ENCODE data around the gene MAF. TPM values are rescaled to one million over a fixed set of nuclear protein-coding genes. Genes with fewer than 3 reads are reported as not detected.

MAF gene
- total and polyA plus RNA-seq, 2 of the 13 experiments (the other 11 are each of a cell fraction or from before 2014, with no cell fraction given) = 0.07 to 0.31 TPM

GRCh38 chr16:79601092-79601930 lies 774 bp upstream of the MAF start (continued):
- no peak for TF ChIP-seq NKX3-1 (CRISPR knock-in tag; IDR thresholded peaks at IDR 0.05)
- TF ChIP-seq GFI1 (CRISPR knock-in tag; IDR thresholded peaks at IDR 0.05; ENCODE audit: borderline replicate concordance) = peak; percentile 81; the same call in 1 of the 2 replicates
- no peak for TF ChIP-seq TP53 (CRISPR knock-in tag; conservative IDR thresholded peaks at IDR 0.05)
- no peak for TF ChIP-seq U2AF2 (IDR thresholded peaks at IDR 0.05; ENCODE audit: low read depth, low read length)
- 0 out of 2 replicates have a peak, but pooled peaks have one; percentile 79 for TF ChIP-seq ARID2 (CRISPR knock-in tag; IDR thresholded peaks at IDR 0.05; ENCODE audit: borderline replicate concordance)
- TF ChIP-seq, protein P1, sequence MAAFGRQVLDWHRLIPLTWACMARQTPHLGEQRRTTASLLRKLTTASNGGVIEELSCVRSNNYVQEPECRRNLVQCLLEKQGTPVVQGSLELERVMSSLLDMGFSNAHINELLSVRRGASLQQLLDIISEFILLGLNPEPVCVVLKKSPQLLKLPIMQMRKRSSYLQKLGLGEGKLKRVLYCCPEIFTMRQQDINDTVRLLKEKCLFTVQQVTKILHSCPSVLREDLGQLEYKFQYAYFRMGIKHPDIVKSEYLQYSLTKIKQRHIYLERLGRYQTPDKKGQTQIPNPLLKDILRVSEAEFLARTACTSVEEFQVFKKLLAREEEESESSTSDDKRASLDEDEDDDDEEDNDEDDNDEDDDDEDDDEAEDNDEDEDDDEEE (CRISPR knock-in tag; IDR thresholded peaks at IDR 0.05) = no peak
- no peak for TF ChIP-seq ZNF251 (CRISPR knock-in tag; IDR thresholded peaks at IDR 0.05)
- peak; percentile 63 for TF ChIP-seq TBX2 (CRISPR knock-in tag; IDR thresholded peaks at IDR 0.05; ENCODE audit: borderline replicate concordance)
- TF ChIP-seq ELF4 (CRISPR knock-in tag; IDR thresholded peaks at IDR 0.05; ENCODE audit: borderline replicate concordance) = no peak
- peak; percentile 93 for TF ChIP-seq ZNF652 (CRISPR knock-in tag; IDR thresholded peaks at IDR 0.05; ENCODE audit: borderline replicate concordance, low read depth)
- no peak for TF ChIP-seq FOXM1 (CRISPR knock-in tag; IDR thresholded peaks at IDR 0.05)
- TF ChIP-seq ATF7-NPFF (CRISPR knock-in tag; IDR thresholded peaks at IDR 0.05; ENCODE audit: low read depth) = peak; percentile 58
- peak; percentile 55; the same call in 1 of the 2 replicates for TF ChIP-seq POGZ (CRISPR knock-in tag; IDR thresholded peaks at IDR 0.05)
- peak; percentile 69 for TF ChIP-seq KDM6A (CRISPR knock-in tag; IDR thresholded peaks at IDR 0.05; ENCODE audit: low read depth)
- TF ChIP-seq SALL1 (CRISPR knock-in tag; IDR thresholded peaks at IDR 0.05) = peak; percentile 88
- TF ChIP-seq CHCHD3 (CRISPR knock-in tag; IDR thresholded peaks at IDR 0.05) = no peak
- TF ChIP-seq ZNF44 (CRISPR knock-in tag; IDR thresholded peaks at IDR 0.05) = no peak
- TF ChIP-seq KDM5B (CRISPR knock-in tag; IDR thresholded peaks at IDR 0.05; ENCODE audit: borderline replicate concordance) = no peak
- TF ChIP-seq KIAA2018 (CRISPR knock-in tag; IDR thresholded peaks at IDR 0.05; ENCODE audit: borderline replicate concordance) = no peak
- TF ChIP-seq BCL6 (CRISPR knock-in tag; IDR thresholded peaks at IDR 0.05) = peak; percentile 65
- TF ChIP-seq DNMT3B (CRISPR knock-in tag; conservative IDR thresholded peaks at IDR 0.05) = no peak
- no peak for TF ChIP-seq ZSCAN9 (CRISPR knock-in tag; IDR thresholded peaks at IDR 0.05; ENCODE audit: borderline replicate concordance)
- TF ChIP-seq ZNF572 (CRISPR knock-in tag; IDR thresholded peaks at IDR 0.05) = peak; percentile 88; the same call in 1 of the 2 replicates
